GM21723 (cell line): ENCODE data around the gene NBL1.

Experiments
- ATAC-seq: cut with Tn5 transposase; IDR thresholded peaks from one replicate; pipeline ENCODE4 v1.9.1; 2021; ENCODE audit warnings: mild to moderate bottlenecking, moderate library complexity; ENCODE audit not compliant: unreplicated experiment

Gene NBL1

DNA sequence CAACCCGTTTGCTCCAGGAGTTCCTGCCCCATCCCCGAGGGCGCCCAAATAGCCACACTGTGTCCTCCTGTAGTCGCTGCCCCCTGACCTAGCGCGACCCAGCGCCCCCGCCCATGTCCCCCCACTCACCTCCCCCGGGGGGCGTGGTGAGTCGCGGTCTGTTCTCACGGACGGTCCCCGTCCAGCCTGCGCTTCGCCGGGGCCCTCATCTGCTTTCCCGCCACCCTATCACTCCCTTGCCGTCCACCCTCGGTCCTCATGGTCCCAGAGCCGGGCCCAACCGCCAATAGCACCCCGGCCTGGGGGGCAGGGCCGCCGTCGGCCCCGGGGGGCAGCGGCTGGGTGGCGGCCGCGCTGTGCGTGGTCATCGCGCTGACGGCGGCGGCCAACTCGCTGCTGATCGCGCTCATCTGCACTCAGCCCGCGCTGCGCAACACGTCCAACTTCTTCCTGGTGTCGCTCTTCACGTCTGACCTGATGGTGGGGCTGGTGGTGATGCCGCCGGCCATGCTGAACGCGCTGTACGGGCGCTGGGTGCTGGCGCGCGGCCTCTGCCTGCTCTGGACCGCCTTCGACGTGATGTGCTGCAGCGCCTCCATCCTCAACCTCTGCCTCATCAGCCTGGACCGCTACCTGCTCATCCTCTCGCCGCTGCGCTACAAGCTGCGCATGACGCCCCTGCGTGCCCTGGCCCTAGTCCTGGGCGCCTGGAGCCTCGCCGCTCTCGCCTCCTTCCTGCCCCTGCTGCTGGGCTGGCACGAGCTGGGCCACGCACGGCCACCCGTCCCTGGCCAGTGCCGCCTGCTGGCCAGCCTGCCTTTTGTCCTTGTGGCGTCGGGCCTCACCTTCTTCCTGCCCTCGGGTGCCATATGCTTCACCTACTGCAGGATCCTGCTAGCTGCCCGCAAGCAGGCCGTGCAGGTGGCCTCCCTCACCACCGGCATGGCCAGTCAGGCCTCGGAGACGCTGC, 21.7 kb downstream of the NBL1 start:
- no peak for ATAC-seq

DNA sequence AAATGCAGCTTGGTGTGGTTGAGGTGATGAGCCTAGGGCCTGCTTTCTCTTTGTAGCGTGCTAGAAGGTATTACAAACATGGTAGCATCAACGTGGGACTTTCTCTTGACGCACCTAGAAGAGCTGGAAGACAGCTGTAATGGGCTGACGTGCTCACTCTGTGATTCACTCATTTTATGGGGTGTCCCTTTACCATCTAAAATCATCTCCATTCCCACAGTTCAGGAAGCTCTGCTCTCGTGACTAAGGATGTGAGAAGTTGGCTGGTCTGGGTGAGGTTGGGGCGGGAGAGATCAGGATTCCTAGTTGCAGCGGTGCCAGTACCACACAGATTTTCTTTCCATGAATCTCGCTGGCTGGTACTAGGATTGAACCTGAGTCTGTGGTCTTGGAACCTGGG, 24.8 kb downstream of the NBL1 start:
- no peak for ATAC-seq

DNA sequence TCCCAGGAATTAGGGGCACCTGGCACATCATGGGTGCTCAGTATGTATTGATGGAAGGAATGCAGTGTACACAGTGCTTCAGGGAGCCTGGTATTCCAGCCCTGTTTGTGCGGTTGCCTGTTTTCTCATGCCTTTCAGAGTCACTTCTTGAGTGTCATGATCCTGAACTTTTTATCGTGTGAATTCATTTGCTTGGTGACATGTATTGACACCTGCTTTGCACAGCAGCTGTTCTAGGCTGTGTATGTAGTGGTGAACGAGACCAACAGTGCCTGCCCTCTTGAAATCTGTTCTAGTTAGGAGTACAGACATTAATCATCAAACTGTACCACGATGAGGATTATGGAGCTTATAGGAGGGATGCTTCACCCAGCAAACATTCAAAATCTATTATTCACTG, 26.7 kb downstream of the NBL1 start:
- no peak for ATAC-seq

DNA sequence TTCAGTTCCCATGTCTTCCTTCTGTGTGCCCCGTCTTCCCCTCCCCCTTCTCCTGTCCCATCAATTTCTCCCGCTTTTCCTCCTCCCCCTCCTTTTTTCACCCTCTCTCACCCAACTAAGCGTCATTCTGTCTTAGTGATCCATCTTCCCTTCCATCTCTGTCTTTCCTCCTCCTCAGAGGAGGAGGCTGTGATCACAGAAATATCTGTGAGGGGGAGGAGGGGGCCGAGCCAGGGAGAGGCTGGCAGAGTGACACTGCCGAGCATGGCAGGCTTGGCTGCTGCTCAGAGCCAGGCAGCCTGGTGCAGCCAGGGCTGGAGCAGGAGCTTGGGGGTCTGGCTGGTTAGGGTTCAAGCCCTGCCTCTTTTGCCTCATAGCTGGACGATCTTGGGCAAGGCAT, 28.1 kb downstream of the NBL1 start:
- ATAC-seq, result no peak

DNA sequence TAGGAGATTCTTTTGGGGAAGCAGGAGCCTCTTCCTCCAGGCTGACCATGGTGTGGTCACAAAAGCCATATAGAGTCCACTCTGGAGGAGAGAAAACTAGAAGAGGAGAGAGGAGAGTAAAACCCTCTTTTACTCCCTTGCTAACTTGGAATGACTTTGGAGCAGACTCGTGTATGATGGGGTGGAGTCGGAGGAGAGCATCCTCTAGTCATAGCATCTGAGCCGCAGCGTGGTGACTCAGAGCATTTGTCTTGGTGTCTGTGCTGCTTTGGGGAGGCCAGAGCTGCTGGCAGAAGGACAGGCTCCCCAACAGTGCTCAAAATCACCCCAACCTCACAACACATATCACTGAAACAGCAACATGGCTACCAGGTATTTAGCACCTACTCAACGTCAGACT, 31.7 kb downstream of the NBL1 start:
- no peak for ATAC-seq

DNA sequence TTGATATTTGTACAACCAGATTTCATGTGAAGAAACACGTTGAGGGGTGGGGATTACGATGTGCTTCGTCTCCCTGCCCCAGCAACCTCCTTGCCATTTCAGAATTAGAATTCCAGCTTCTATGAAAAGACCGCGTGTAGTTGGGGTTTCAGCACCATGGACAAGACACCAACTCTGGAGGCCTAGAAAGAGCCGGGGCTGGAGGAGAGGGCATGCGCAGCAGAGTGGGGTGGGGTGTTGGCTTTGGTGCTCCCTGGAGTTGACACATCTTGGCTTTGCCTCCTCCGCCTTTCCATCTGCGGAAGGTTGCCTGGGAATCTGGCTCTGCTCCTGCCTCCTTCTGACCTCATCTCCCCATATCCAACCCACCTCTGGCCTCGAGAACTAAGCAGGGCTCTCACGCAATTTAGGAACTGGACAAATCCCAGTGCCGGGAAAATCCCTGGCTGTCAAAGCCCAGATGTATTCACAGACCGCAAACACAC, 32.4 kb downstream of the NBL1 start:
- no peak for ATAC-seq

DNA sequence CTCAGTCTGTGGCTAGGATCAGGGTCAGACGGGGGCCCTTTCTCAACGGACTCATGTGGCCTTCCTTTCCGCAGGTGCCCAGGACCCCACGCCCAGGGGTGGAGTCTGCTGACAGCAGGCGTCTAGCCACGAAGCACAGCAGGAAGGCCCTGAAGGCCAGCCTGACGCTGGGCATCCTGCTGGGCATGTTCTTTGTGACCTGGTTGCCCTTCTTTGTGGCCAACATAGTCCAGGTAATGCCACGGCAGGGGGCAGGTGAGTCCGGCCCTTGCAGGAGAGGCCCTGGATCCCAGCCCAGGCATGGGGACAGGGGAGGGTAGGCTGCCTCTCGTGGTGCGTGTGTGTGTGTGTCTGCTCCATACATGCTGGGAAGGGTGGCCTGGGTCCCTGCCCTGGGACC, 34.4 kb downstream of the NBL1 start:
- no peak for ATAC-seq

DNA sequence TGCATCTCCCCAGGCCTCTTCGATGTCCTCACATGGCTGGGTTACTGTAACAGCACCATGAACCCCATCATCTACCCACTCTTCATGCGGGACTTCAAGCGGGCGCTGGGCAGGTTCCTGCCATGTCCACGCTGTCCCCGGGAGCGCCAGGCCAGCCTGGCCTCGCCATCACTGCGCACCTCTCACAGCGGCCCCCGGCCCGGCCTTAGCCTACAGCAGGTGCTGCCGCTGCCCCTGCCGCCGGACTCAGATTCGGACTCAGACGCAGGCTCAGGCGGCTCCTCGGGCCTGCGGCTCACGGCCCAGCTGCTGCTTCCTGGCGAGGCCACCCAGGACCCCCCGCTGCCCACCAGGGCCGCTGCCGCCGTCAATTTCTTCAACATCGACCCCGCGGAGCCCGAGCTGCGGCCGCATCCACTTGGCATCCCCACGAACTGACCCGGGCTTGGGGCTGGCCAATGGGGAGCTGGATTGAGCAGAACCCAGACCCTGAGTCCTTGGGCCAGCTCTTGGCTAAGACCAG, 34.9 kb downstream of the NBL1 start:
- ATAC-seq, result no peak

DNA sequence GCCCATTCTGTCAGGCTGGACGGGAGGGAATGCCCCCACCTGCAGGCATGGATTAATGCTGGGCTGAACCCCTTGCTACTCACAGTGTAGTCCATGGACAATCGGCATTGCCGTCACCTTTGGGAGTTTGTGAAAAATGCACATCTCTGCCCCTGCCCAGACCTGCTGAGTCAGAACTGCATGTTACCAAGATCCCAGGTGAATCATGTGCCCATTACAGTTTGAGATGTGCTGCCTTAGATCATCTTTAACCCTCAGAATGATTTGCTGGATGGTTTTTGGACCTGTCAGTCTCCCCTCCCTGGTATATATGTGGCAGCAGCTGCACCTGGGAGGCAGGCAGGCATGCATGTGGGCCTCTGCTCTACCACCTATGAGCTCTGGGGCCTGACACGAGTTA, 35.6 kb downstream of the NBL1 start:
- no peak for ATAC-seq

DNA sequence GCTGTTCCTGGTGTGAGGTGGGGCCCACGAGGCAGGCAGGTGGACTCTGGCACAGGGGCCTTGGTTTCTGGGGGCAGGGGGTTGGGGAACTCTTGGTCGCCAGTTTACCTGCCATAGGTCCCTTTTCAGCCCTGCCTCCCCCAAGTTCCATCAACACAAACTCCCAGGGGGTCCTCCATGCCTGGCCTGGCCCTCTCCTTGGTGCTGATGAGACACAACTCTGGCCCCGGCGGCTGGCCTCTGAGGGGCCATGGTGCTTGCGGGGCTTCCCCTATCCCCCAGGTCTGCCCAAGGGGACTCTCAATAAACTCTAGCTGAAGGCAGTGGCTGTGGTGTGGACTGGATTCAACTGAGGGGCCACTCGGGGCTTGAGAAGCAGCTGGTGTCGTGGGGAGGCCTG, 36.5 kb downstream of the NBL1 start:
- no peak for ATAC-seq

DNA sequence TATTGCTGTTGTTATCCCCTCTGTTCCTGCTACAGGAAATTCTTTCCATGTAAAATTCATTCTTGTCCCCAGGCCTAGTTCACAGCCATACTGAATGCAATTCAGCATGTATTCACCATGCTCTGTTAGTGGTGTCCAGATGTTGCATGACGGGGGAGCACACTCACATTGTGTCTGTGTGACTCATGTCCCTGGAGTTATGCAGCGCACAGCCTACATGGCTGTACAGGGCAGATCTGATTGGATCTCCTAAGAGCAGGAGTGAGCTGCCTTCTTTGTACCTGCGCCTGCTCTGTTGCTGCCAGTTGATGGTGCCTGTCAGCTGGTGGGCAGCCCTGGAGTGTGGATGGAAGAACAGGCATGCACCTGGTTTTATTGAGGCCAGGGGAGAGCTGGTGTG, 38.1 kb downstream of the NBL1 start:
- ATAC-seq, result no peak

DNA sequence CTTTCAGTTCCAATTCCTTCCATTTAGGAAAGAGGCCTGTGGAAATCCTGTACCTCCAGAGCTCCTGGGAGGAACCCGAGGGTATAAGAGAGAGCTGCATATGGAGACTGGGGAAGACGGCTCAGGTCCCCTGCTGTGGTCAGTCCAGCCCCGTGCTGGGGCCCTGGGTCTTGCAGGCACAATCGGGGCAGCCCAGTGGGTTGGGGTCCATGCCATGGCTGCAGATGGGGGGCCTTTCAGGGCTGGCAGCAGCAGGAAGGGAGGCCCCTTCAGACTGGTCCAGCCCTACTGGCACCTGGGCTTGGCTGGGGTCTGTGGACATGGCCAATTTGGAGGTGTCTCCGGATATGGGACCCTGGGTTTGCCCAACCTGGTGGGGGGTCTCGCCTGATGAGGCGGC, 38.8 kb downstream of the NBL1 start:
- no peak for ATAC-seq

DNA sequence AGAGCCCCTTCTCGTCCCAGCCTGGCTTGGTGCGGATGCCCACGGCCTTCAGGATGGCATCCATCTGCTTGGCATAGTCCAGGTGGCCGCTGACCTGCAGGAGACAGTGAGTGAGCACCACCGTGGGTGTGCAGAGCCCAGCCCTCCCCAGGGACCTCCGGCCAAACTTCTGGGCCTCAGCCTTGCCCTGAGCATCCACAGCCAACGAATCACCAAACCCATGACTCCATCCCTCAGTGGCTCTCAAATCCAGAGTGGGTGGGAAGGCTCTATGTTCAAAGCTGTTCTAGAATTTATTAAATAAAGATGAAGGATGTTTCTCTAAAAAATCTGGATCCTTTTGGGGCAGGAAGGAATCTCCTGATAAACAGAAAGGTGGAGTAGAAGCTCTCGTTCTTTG, 39.2 kb downstream of the NBL1 start:
- no peak for ATAC-seq

DNA sequence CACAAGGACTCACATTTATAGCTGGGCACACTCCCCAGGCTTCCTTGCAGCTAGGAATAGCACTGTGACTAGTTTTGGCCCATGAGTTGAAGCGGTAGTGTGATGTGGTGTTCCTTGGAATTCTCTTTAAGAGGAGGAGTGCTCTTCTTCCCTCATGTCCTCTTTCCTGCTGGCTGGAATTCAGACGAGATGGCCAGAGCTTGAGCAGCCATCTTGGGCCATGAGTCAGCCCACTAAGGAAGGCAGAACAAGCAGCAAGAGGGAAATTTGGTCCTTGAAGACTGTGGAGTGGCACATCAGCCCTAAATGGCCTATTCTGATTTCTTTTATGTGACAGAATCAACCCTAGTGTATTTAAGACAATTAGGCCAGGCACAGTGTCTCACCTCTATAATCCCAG, 40.6 kb downstream of the NBL1 start:
- no peak for ATAC-seq

DNA sequence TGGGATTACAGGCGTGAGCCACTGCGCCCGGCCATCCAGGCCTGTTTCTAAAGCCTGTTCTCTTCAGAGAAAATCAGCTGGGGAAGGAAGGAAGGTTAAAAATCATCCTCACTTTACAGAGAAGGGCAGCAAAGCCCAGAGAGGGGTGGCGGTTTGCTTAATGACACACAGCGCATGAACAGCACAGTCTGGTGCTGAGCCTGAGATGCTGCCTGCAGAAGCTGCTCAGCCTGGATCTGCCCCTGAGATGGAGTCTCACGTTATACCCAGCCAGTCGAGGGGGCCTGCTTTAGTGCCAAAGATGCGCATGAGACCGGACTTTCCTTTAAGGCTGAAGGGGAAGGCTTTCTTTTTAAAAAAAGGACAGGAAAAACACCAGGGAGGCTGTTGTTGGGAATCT, 41.9 kb downstream of the NBL1 start:
- no peak for ATAC-seq

DNA sequence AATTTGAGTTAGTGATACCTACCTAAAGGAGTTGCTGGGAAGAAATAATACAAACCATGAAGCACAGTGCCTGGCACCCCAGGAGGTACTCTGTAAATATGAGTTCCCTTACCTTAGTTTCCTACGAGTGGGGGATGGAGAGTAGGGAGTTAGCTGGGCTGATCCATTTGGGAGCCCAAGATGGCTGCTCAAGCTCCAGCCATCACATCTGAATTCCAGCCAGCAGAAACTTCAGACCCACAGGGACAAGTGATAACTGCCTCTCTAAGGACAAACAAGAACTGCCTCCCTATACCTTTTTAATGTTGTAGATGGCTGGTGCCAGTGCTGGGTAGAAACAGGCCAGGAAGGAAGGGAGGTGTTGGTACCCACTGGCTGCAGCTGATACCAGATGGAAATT, 43.3 kb downstream of the NBL1 start:
- no peak for ATAC-seq

DNA sequence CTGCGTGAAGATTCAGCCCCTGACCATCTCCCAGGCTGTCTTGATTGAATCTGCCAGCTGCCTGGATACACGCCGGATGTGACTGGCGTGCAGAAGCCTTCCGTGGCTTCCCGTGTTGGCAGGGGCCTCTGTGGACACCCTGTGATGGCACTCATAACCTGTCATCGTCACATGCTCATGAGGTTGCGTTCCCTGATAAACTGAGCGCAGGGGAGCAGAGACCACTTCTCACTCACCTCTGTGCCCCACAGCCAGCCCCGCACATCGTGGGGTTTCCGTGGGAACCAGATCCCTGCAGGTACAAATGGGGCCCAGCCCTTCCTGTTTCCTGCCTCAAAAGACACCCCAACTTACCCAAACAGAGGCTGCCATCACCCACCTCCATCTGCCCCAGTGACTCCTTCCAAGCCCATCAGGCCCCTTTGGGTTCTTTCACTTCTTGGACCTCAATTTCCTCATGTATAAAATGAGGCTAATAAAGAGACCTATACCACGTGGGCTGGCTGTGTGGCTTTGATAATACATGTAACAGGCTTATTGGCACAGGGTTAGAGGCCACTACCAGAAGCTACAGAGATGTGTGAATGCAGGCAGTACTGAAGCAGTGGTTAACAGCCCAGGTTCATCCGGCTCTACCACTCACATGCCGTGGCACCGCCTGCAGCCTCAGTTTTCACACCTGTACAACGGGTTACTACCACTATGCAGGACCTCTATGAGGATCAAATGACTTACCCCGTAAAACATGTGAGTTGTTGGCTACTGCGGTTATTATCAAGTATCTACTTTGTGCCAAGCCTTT, 44.1 kb downstream of the NBL1 start:
- no peak for ATAC-seq

DNA sequence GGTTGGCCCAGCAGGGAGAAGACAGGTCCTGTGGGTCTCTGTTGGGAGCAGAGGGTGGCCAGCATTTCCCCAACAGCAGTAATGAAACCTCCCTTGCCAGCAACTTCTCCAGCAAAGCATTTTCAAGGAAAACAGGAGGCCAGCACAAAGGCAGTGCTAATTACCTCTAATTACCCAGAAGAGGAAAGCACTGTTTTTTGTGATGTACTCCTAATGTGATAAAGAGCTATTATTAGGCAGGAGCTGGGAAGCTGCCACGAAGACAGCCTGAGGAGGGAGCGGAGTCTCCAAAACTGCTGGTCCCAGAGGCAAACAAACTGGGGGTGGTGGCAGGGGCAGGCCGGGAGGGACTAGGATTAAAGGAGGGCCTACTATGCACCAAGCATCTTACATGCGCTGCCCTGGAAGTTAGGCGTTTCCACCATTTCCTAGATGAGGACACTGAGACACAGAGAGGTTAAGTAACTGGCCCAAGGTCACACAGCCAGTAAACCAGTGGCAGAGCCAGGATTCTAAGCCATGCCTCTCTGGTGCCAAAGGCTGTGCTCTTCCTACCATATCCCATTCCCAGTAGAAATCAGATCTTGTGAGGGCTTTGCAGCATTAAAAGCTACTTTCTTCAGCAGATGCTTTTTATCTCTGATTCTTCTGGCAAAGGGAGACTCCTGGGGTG, 45.1 kb downstream of the NBL1 start:
- no peak for ATAC-seq

DNA sequence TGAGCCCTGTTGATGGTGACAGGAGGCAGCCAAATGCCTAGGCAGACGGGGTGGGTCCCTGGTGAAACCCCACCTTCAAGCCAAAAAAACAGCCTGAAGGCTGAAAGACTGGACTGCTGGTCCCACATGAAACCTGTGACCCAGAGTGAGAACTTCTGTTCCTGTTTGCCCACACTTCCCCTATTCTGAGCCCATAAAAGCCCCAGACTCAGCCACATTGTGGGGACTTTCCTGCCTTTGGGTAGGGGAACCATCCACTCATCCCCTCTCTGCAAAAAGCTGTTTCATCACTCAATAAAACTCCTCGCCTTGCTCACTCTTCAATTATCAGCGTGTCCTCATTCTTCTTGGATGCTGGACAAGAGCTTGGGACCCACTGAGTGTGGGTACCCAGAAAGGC, 45.7 kb downstream of the NBL1 start:
- no peak for ATAC-seq

DNA sequence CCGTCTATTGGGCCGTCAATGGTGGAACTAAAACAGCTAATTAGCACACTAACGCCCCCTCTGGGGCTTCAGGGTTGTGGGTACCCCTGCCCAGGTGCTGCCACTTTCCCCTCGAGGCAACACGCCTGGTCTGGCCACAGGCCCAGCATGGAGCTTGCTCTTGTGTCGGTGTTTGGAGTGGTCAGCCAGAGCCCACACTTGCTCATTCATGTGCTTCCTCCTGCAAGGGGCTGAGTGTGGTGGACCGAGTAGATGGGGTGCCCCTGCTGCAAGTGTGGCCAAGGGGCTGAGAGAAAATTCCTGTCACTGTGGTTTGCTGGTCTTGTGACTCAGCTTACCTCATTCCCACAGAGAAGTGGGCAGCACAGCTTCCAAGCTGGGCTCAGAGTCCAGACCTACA, 46.2 kb downstream of the NBL1 start:
- no peak for ATAC-seq

DNA sequence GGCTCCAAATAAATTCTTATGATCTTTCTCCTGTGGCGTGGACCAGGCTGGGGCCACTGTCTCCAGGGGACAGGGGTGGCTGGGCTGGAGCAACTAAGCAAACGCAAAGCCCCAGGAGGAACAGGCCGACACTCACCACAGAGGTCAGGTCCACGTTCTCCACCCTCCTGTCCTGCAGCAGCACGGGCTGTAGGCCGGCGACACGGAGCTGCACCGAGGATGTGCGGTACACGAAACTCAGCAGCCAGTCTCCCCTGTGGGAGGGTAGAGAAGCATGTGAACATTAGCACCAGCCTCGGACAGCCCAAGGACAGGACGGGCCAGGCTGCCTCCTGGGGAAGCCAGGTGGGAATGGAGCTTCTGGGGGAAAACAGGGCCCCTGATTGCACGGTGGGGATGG, 50.2 kb downstream of the NBL1 start:
- no peak for ATAC-seq
